GM19035 (cell line): ENCODE measurements around the gene CSK.

ENCODE experiments used
- ATAC-seq: cut with Tn5 transposase; IDR thresholded peaks from one replicate; pipeline ENCODE4 v1.9.1; 2021; ENCODE audit not compliant: unreplicated experiment

CSK gene

GRCh38 chr15:74840851-74841775, 59.2 kb downstream of the CSK start:
- no peak for ATAC-seq

- no peak for ATAC-seq
These were observed 60.1 kb downstream of the CSK start for GRCh38 chr15:74841891-74842373.

- peak; percentile 83 for ATAC-seq
These were observed 60.9 kb downstream of the CSK start, which contains the start of gene ULK3 for GRCh38 chr15:74842581-74843444. Gene ULK3 (minus strand): TSS chr15:74843156. CDS start chr15:74843105, 51 bp downstream.

- ATAC-seq: no peak
These were observed 61.6 kb downstream of the CSK start for GRCh38 chr15:74843445-74843828.

- no peak for ATAC-seq
These were observed 62.0 kb downstream of the CSK start for GRCh38 chr15:74843891-74844299.

- no peak for ATAC-seq
These were observed 62.7 kb downstream of the CSK start for GRCh38 chr15:74844319-74845207.

- no peak for ATAC-seq
These were observed 63.3 kb downstream of the CSK start for GRCh38 chr15:74845208-74845568.

GRCh38 chr15:74845581-74845980, 63.7 kb downstream of the CSK start:
- no peak for ATAC-seq

- ATAC-seq: no peak
These were observed 65.6 kb downstream of the CSK start for GRCh38 chr15:74847432-74847831.

GRCh38 chr15:74850393-74850792, 68.5 kb downstream of the CSK start:
- no peak for ATAC-seq

- ATAC-seq: no peak
These were observed 70.1 kb downstream of the CSK start for GRCh38 chr15:74851960-74852359.
